ENCODE results near the gene MB.

Gene MB

GRCh38 chr22:35563211-35563610 lies 53.9 kb downstream of the MB start:
- TF ChIP-seq ZFX (IDR thresholded peaks at IDR 0.05; ENCODE audit: borderline replicate concordance): no peak
- TF ChIP-seq, protein P1, sequence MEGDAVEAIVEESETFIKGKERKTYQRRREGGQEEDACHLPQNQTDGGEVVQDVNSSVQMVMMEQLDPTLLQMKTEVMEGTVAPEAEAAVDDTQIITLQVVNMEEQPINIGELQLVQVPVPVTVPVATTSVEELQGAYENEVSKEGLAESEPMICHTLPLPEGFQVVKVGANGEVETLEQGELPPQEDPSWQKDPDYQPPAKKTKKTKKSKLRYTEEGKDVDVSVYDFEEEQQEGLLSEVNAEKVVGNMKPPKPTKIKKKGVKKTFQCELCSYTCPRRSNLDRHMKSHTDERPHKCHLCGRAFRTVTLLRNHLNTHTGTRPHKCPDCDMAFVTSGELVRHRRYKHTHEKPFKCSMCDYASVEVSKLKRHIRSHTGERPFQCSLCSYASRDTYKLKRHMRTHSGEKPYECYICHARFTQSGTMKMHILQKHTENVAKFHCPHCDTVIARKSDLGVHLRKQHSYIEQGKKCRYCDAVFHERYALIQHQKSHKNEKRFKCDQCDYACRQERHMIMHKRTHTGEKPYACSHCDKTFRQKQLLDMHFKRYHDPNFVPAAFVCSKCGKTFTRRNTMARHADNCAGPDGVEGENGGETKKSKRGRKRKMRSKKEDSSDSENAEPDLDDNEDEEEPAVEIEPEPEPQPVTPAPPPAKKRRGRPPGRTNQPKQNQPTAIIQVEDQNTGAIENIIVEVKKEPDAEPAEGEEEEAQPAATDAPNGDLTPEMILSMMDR (IDR thresholded peaks at IDR 0.05): no peak
- no peak overlapping the region for H3K27ac ChIP-seq

- no peak overlapping the region for H3K27ac ChIP-seq
- TF ChIP-seq, protein P1 (IDR thresholded peaks at IDR 0.05): no peak
- no peak for TF ChIP-seq ZFX (IDR thresholded peaks at IDR 0.05; ENCODE audit: borderline replicate concordance)
Measured at GRCh38 chr22:35561796-35562526, 55.2 kb downstream of the MB start.

DNA sequence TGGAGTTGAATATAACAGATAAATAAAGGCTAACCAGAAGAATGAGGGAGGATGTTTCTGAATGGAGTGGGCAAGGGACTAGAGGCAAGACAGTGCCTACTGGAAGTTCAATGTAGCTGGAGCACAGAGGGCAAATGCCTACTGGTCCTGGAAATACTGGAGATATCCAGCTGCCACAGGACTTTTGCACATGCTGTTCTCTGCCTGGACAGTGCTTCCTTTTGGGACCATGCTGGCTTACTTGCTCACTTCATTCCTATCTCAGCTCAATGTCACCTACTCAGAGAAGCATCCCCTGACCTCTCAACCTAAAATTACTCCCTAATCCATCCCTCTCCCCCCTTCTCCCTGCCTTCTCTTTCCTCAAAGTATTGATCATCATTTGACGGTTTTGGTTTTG lies 56.3 kb downstream of the MB start:
- TF ChIP-seq, protein P1 (IDR thresholded peaks at IDR 0.05): no peak
- no peak for TF ChIP-seq ZFX (IDR thresholded peaks at IDR 0.05; ENCODE audit: borderline replicate concordance)
- no peak overlapping the region for H3K27ac ChIP-seq

- H3K27ac ChIP-seq: no peak overlapping the region
- TF ChIP-seq, protein P1 (IDR thresholded peaks at IDR 0.05): no peak
- TF ChIP-seq ZFX (IDR thresholded peaks at IDR 0.05; ENCODE audit: borderline replicate concordance): no peak
Measured at GRCh38 chr22:35560366-35560765, 56.8 kb downstream of the MB start.

DNA sequence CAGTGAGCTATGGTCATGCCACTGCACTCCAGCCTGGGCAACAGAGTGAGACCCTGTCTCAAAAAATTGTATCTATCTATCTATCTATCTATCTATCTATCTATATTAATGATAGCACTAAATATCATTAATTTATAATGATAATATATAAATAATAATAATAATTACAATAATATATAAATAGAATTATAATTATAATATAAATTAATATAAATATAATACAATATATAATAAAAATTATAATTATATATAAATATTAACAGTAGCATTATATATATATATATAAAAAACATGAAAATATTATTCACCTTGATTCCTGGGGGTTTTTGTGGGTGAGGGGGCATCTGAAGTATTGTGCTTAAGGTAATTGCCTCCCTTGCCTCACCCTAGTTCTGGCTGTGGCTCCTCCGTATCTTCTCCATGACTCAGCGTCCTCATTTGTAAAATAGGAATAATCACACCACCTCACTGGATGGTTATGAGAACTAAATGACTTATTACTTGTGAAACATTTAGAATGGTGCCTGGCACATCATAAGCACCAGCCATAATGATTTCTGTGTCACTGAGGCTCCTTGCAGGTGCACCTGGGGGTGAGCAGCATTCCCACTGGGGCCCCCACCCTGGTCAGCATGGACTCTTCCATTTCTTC lies 57.6 kb downstream of the MB start:
- TF ChIP-seq, protein P1 (IDR thresholded peaks at IDR 0.05): no peak
- TF ChIP-seq ZFX (IDR thresholded peaks at IDR 0.05; ENCODE audit: borderline replicate concordance): no peak

DNA sequence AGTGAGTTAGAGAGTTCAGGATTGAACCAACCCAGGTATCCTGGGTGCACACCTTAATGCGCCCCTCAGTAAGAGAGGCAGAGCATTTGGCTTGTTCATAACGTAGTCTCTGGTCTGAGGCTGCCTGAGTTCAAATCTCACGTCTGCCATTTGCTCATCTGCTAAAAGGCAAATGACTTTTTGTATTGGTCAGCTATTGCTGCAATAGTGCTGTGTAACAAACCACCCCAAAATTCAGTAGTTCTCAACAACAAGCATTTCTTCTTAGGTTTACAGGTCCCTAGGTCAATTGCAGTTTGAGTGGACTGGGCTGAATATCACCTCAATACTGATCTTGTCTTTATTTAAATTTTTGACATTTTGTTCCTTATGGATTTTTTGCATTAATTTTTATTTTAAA lies 58.4 kb downstream of the MB start:
- TF ChIP-seq, protein P1 (IDR thresholded peaks at IDR 0.05): no peak
- TF ChIP-seq ZFX (IDR thresholded peaks at IDR 0.05; ENCODE audit: borderline replicate concordance): no peak
- no peak overlapping the region for H3K27ac ChIP-seq

More for the DNA sequence above, 57.6 kb downstream of the MB start:
- no peak overlapping the region for H3K27ac ChIP-seq

DNA sequence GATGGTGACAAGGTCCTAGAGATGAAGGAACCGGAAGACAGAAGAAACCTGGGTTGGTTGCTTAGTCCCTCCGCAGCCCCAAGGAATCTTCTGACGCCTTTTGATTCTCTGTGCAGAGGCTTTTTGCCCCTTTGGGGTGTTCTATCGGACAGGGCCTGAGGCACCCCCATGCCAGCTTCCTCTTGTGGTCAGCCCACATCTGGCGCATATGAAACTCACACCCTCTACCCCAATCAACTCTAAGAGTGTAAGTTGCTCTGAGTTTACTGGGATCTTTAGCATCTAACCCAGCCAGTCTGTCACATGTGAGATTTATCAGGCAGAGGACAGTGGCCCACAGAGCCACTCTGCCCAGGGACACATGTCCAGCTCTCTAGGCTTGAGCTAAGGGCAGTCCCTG lies 59.1 kb downstream of the MB start:
- no peak for TF ChIP-seq ZFX (IDR thresholded peaks at IDR 0.05; ENCODE audit: borderline replicate concordance)
- TF ChIP-seq, protein P1 (IDR thresholded peaks at IDR 0.05): no peak
- H3K27ac ChIP-seq: no peak overlapping the region
